ENCODE data around the gene APLP2.

DNA sequence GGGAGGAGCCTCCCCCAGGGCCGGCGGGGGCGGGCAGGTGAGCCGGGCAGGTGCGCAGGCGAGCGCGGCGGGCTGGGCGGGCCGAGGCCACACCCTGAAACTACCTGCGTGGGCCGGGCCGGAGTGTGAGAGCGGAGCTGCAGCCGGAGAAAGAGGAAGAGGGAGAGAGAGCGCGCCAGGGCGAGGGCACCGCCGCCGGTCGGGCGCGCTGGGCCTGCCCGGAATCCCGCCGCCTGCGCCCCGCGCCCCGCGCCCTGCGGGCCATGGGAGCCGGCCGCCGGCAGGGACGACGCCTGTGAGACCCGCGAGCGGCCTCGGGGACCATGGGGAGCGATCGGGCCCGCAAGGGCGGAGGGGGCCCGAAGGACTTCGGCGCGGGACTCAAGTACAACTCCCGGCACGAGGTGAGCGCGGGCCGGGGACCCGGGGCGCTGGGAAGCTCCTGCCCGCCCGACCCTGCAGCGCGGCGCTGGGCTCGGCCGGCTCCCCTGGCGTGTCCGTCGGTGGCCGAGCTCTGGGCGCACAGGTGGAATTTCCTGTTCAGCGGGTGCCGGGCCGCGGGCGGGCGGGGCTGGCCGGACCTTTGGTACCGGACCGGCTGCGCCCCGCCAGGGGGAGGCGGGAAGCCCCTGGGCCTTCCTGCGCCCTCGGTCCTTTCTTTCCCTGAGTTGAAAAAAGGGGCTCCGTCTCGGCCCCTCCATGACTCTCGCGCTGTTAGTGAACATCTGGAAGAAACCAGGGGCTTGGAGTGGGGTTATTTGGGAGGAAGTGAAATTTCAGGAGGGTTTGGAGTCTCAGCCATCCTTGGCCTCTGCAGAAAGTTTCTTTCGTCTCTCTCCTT lies 90.2 kb downstream of the APLP2 start, which contains the start of gene ST14:
- TF ChIP-seq, protein P1, sequence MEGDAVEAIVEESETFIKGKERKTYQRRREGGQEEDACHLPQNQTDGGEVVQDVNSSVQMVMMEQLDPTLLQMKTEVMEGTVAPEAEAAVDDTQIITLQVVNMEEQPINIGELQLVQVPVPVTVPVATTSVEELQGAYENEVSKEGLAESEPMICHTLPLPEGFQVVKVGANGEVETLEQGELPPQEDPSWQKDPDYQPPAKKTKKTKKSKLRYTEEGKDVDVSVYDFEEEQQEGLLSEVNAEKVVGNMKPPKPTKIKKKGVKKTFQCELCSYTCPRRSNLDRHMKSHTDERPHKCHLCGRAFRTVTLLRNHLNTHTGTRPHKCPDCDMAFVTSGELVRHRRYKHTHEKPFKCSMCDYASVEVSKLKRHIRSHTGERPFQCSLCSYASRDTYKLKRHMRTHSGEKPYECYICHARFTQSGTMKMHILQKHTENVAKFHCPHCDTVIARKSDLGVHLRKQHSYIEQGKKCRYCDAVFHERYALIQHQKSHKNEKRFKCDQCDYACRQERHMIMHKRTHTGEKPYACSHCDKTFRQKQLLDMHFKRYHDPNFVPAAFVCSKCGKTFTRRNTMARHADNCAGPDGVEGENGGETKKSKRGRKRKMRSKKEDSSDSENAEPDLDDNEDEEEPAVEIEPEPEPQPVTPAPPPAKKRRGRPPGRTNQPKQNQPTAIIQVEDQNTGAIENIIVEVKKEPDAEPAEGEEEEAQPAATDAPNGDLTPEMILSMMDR (IDR thresholded peaks at IDR 0.05): no peak
- peak in 1 of 2 donors; percentile 50 for TF ChIP-seq POLR2A (IDR thresholded peaks at IDR 0.05)
